Measurements from ENCODE around the gene C1orf232. TPM values are rescaled to one million over a fixed set of nuclear protein-coding genes. Genes with fewer than 3 reads are reported as not detected.

Gene C1orf232
- total and polyA plus RNA-seq, 2 donors (not counting 3 experiments of a cell fraction or from before 2014, with no cell fraction given) = not detected

GRCh38 chr1:26215246-26215645 lies 46.5 kb upstream of the C1orf232 start:
- no peaks in the 10 kb centered on the region for H3K9me1 ChIP-seq (replicated peaks; ENCODE audit: control insufficient read depth, extremely low read depth, insufficient read depth, low read length)
- H3K9me3 ChIP-seq (replicated peaks; ENCODE audit: control insufficient read depth, insufficient read depth, low read length) = no peaks in the 10 kb centered on the region
- CTCF ChIA-PET = interaction anchor here (1.5 kb wide), 1 partner anchor 10 kb away, joined by 4 read pairs; no protein-coding TSS in a partner anchor
- no peaks in the 10 kb centered on the region for H4K20me1 ChIP-seq (replicated peaks; ENCODE audit: control insufficient read depth, extremely low read depth, insufficient read depth, low read length)
- intact Hi-C loops (cut with micrococcal nuclease) = no loop called here
- FAIRE-seq (no peak), DNase-seq (ENCODE audit: low read depth, low spot score) (no peak)
- H3K36me3 ChIP-seq (ENCODE audit: control insufficient read depth in 2 of 2, extremely low read depth in 1 of 2, insufficient read depth in 2 of 2, low read length in 2 of 2) = no peaks in the 10 kb centered on the region
- POLR2A ChIA-PET = no interaction called here
- dilution Hi-C loops (cut with MboI; ENCODE audit: extremely low pct_ligation_motif_present, low sequenced_read_pairs) = no loop called here
- H3K4me2 ChIP-seq (ENCODE audit: insufficient read depth, low read length) = no peak overlapping the region
- H3K4me1 ChIP-seq (ENCODE audit: control insufficient read depth, extremely low read depth, insufficient read depth, low read length) = no peaks in the 10 kb centered on the region
- no peak overlapping the region for H3K27ac ChIP-seq (ENCODE audit: insufficient read depth, low read depth, low read length)
- TF ChIP-seq EZH2 (IDR thresholded peaks at IDR 0.05; ENCODE audit: borderline replicate concordance, low read depth, low read length, severe bottlenecking) (no peak), POLR2AphosphoS5 (IDR thresholded peaks at IDR 0.05; ENCODE audit: insufficient read depth, low read depth, low read length) (no peak), MAX (IDR thresholded peaks at IDR 0.05; ENCODE audit: insufficient read depth, insufficient read length) (no peak), MYC (IDR thresholded peaks at IDR 0.05; ENCODE audit: low read depth, low read length) (no peak), FOS (IDR thresholded peaks at IDR 0.05; ENCODE audit: borderline replicate concordance, insufficient read depth, low read length) (no peak), GATA2 (IDR thresholded peaks at IDR 0.05; ENCODE audit: insufficient read depth, insufficient read length, low read depth, low read length) (no peak), CTCF (IDR thresholded peaks at IDR 0.05; ENCODE audit: extremely low read depth in 1 of 2, insufficient read depth in 1 of 2, low read depth in 1 of 2, low read length in 2 of 2) (no peak), JUN (IDR thresholded peaks at IDR 0.05; ENCODE audit: borderline replicate concordance, insufficient read depth, insufficient read length, low read depth) (no peak), POLR2A (IDR thresholded peaks at IDR 0.05; ENCODE audit: low read depth, low read length) (no peak)
- no peak overlapping the region for H3K9ac ChIP-seq (replicated peaks; ENCODE audit: extremely low read depth, insufficient read depth, low read length)
- H3K79me2 ChIP-seq (ENCODE audit: control insufficient read depth, insufficient read depth, low read length) = no peaks in the 10 kb centered on the region
- no peak overlapping the region for H3K4me3 ChIP-seq (replicated peaks in 1 of 3; ENCODE audit: insufficient read depth in 1 of 3, low read depth in 1 of 3, low read length in 3 of 3)
- H3K27me3 ChIP-seq (ENCODE audit: control insufficient read depth in 2 of 2, insufficient read depth in 2 of 2, low read length in 2 of 2) = peaks cover 4 to 5% of the 10 kb centered on the region in 2 experiments
- no peak overlapping the region for H2AFZ ChIP-seq (ENCODE audit: low read depth, low read length)
- no TSS peak for BruUV-seq (replicated peaks)
